ENCODE results near the gene KANK4.

The KANK4 gene

GRCh38 chr1:62336995-62337705 is 17.9 kb upstream of the KANK4 start:
- Histone ChIP-seq H3K4me1 (ENCODE audit: control insufficient read depth, insufficient read depth, low read length) (peaks cover 5% of the 10 kb centered on the region), H3K27ac (ENCODE audit: low read length) (no peak overlapping the region), H3K27me3 (ENCODE audit: control insufficient read depth, insufficient read depth, low read length) (no peaks in the 10 kb centered on the region), H3K4me3 (ENCODE audit: low read length) (no peak overlapping the region), H3K36me3 (ENCODE audit: control insufficient read depth, insufficient read depth, low read length) (no peaks in the 10 kb centered on the region), H3K9me3 (ENCODE audit: control insufficient read depth, insufficient read depth, low read length) (no peaks in the 10 kb centered on the region)
- DNase-seq (ENCODE audit: low read depth, low spot score) = no peak
- no CpG with 5 or more reads among the region's 10 CpGs for WGBS (ENCODE audit: insufficient coverage, insufficient read length)

GRCh38 chr1:62336638-62336994 is 17.4 kb upstream of the KANK4 start:
- Histone ChIP-seq H3K4me1 (ENCODE audit: control insufficient read depth, insufficient read depth, low read length) (peaks cover 5% of the 10 kb centered on the region), H3K36me3 (ENCODE audit: control insufficient read depth, insufficient read depth, low read length) (no peaks in the 10 kb centered on the region), H3K4me3 (ENCODE audit: low read length) (no peak overlapping the region), H3K9me3 (ENCODE audit: control insufficient read depth, insufficient read depth, low read length) (no peaks in the 10 kb centered on the region), H3K27me3 (ENCODE audit: control insufficient read depth, insufficient read depth, low read length) (no peaks in the 10 kb centered on the region), H3K27ac (ENCODE audit: low read length) (no peak overlapping the region)
- no CpG with 5 or more reads among the region's 8 CpGs for WGBS (ENCODE audit: insufficient coverage, insufficient read length)
- DNase-seq (ENCODE audit: low read depth, low spot score) = no peak

DNA sequence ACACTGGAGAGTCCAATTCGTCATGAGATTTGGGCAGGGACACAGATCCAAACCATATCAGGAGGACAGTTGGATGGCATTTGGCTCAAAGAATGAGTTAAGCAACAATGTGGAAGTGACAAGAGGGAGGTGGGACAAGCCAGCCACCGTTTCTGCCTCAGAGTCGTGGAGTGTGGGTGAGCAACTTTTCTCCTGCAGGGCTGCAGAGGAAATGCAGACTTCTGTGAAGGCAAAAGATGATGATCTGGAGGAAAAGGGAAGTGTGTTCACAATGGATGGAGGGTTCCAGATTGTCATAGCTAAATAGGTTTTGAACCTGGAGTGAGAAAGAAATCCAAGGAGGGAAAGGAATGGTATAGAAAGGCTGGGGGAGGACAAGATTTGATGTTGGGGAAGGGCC is 16.4 kb upstream of the KANK4 start:
- H3K4me1 ChIP-seq (ENCODE audit: control insufficient read depth, insufficient read depth, low read length) = peaks cover 5% of the 10 kb centered on the region
- no peaks in the 10 kb centered on the region for H3K36me3 ChIP-seq (ENCODE audit: control insufficient read depth, insufficient read depth, low read length)
- no peaks in the 10 kb centered on the region for H3K27me3 ChIP-seq (ENCODE audit: control insufficient read depth, insufficient read depth, low read length)
- H3K4me3 ChIP-seq (ENCODE audit: low read length) = no peak overlapping the region
- no peak for DNase-seq (ENCODE audit: low read depth, low spot score)
- H3K9me3 ChIP-seq (ENCODE audit: control insufficient read depth, insufficient read depth, low read length) = no peaks in the 10 kb centered on the region
- H3K27ac ChIP-seq (ENCODE audit: low read length) = no peak overlapping the region
- no CpG with 5 or more reads among the region's 3 CpGs for WGBS (ENCODE audit: insufficient coverage, insufficient read length)

- no peaks in the 10 kb centered on the region for H3K9me3 ChIP-seq (ENCODE audit: control insufficient read depth, insufficient read depth, low read length)
- DNase-seq (ENCODE audit: low read depth, low spot score) = no peak
- no peaks in the 10 kb centered on the region for H3K27me3 ChIP-seq (ENCODE audit: control insufficient read depth, insufficient read depth, low read length)
- H3K4me3 ChIP-seq (ENCODE audit: low read length) = no peak overlapping the region
- no CpG with 5 or more reads among the region's 4 CpGs for WGBS (ENCODE audit: insufficient coverage, insufficient read length)
- no peaks in the 10 kb centered on the region for H3K36me3 ChIP-seq (ENCODE audit: control insufficient read depth, insufficient read depth, low read length)
- H3K4me1 ChIP-seq (ENCODE audit: control insufficient read depth, insufficient read depth, low read length) = peaks cover 5% of the 10 kb centered on the region
- no peak overlapping the region for H3K27ac ChIP-seq (ENCODE audit: low read length)
Observed at GRCh38 chr1:62334434-62334985, 15.3 kb upstream of the KANK4 start.

DNA sequence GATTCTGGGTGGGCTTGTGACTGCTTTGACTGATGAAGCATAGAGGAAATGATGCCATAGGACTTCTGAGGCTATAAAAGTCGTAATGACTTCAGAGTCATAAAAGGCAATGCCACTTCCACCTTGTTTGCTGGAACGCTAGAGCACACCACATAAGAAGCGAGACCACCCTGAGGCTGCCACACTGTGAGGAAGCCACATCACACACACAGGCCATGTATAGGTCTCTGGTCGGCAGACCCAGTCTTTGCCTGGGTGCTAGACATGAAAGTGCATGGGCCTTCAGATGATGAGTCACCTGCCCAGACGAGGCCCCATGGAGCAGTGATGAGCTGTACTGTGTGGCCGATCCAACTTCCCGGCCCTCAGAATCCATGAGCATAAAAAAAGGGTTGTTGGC is 14.2 kb upstream of the KANK4 start:
- peaks cover 5% of the 10 kb centered on the region for H3K4me1 ChIP-seq (ENCODE audit: control insufficient read depth, insufficient read depth, low read length)
- no peak overlapping the region for H3K27ac ChIP-seq (ENCODE audit: low read length)
- H3K9me3 ChIP-seq (ENCODE audit: control insufficient read depth, insufficient read depth, low read length) = no peaks in the 10 kb centered on the region
- H3K4me3 ChIP-seq (ENCODE audit: low read length) = no peak overlapping the region
- H3K27me3 ChIP-seq (ENCODE audit: control insufficient read depth, insufficient read depth, low read length) = no peaks in the 10 kb centered on the region
- H3K36me3 ChIP-seq (ENCODE audit: control insufficient read depth, insufficient read depth, low read length) = no peaks in the 10 kb centered on the region
- no peak for DNase-seq (ENCODE audit: low read depth, low spot score)
- no CpG with 5 or more reads among the region's 7 CpGs for WGBS (ENCODE audit: insufficient coverage, insufficient read length)

GRCh38 chr1:62327360-62328055 is 8.3 kb upstream of the KANK4 start:
- no CpG with 5 or more reads among the region's 22 CpGs for WGBS (ENCODE audit: insufficient coverage, insufficient read length)
- no peak overlapping the region for H3K27ac ChIP-seq (ENCODE audit: low read length)
- H3K36me3 ChIP-seq (ENCODE audit: control insufficient read depth, insufficient read depth, low read length) = no peaks in the 10 kb centered on the region
- 0 out of 2 replicates have a peak, but pooled peaks cover 2% of the 10 kb centered on the region for H3K4me1 ChIP-seq (ENCODE audit: control insufficient read depth, insufficient read depth, low read length)
- H3K4me3 ChIP-seq (ENCODE audit: low read length) = no peak overlapping the region
- no peak for DNase-seq (ENCODE audit: low read depth, low spot score)
- no peaks in the 10 kb centered on the region for H3K27me3 ChIP-seq (ENCODE audit: control insufficient read depth, insufficient read depth, low read length)
- no peaks in the 10 kb centered on the region for H3K9me3 ChIP-seq (ENCODE audit: control insufficient read depth, insufficient read depth, low read length)

GRCh38 chr1:62325681-62326080 is 6.4 kb upstream of the KANK4 start:
- no CpG with 5 or more reads among the region's 2 CpGs for WGBS (ENCODE audit: insufficient coverage, insufficient read length)
- 0 out of 2 replicates have a peak, but pooled peaks cover 2% of the 10 kb centered on the region for H3K4me1 ChIP-seq (ENCODE audit: control insufficient read depth, insufficient read depth, low read length)

DNA sequence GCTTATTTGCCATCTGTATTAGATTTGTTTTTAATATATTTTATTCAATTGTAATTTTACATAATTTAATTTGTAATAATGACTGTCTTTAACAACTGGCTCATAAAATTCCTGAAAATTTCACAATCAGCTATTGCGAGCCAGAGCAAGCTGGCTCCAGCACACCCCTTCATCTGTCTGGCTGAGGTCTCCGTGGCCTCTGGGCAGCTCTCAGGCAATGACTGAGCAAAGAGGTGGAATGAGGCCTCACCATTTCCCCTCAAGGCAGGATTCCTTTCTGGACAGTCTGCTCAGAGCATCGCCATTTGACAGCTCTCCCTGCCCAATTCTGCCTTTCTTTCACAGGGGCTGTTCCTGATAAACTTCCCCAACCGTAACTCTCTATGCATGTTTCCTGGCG is 5.8 kb upstream of the KANK4 start:
- Histone ChIP-seq H3K4me3 (ENCODE audit: low read length) (no peak overlapping the region), H3K27ac (ENCODE audit: low read length) (no peak overlapping the region), H3K27me3 (ENCODE audit: control insufficient read depth, insufficient read depth, low read length) (peaks cover under 1% of the 10 kb centered on the region; the same call in 1 of the 2 replicates), H3K9me3 (ENCODE audit: control insufficient read depth, insufficient read depth, low read length) (no peaks in the 10 kb centered on the region), H3K4me1 (ENCODE audit: control insufficient read depth, insufficient read depth, low read length) (0 out of 2 replicates have a peak, but pooled peaks cover 2% of the 10 kb centered on the region), H3K36me3 (ENCODE audit: control insufficient read depth, insufficient read depth, low read length) (no peaks in the 10 kb centered on the region)
- WGBS (ENCODE audit: insufficient coverage, insufficient read length) = no CpG with 5 or more reads among the region's 5 CpGs
- no peak for DNase-seq (ENCODE audit: low read depth, low spot score)

More at GRCh38 chr1:62325681-62326080, 6.4 kb upstream of the KANK4 start:
- no peaks in the 10 kb centered on the region; the same call in 1 of the 2 replicates for H3K27me3 ChIP-seq (ENCODE audit: control insufficient read depth, insufficient read depth, low read length)
- H3K4me3 ChIP-seq (ENCODE audit: low read length) = no peak overlapping the region
- DNase-seq (ENCODE audit: low read depth, low spot score) = no peak
- no peak overlapping the region for H3K27ac ChIP-seq (ENCODE audit: low read length)
- no peaks in the 10 kb centered on the region for H3K9me3 ChIP-seq (ENCODE audit: control insufficient read depth, insufficient read depth, low read length)
- no peaks in the 10 kb centered on the region for H3K36me3 ChIP-seq (ENCODE audit: control insufficient read depth, insufficient read depth, low read length)

DNA sequence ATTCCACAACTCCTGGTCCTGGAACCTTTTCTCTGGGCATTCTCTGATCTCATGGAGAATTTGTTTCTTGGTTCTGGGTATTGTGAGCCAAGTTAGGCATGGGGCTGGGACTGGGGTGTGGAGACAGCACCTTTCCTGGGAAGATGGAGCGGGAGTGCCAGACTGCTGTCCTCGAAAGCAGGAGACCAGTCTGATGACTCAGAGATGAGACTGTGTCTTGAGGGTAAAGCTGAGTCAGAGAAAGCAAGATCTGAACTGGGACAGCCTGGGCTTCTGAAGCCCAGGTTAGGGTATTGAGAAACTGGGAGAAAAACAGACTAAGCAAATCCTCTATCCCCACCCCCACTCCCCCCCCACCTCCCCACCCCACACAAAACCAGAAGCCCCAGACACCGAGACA is 2.2 kb upstream of the KANK4 start:
- no peaks in the 10 kb centered on the region for H3K4me1 ChIP-seq (ENCODE audit: control insufficient read depth, insufficient read depth, low read length)
- H3K4me3 ChIP-seq (ENCODE audit: low read length) = no peak overlapping the region
- H3K27ac ChIP-seq (ENCODE audit: low read length) = no peak overlapping the region
- no peak for DNase-seq (ENCODE audit: low read depth, low spot score)
- no CpG with 5 or more reads among the region's 3 CpGs for WGBS (ENCODE audit: insufficient coverage, insufficient read length)
- H3K9me3 ChIP-seq (ENCODE audit: control insufficient read depth, insufficient read depth, low read length) = no peaks in the 10 kb centered on the region
- no peaks in the 10 kb centered on the region for H3K36me3 ChIP-seq (ENCODE audit: control insufficient read depth, insufficient read depth, low read length)
- H3K27me3 ChIP-seq (ENCODE audit: control insufficient read depth, insufficient read depth, low read length) = peaks cover 30% of the 10 kb centered on the region

- no peaks in the 10 kb centered on the region for H3K36me3 ChIP-seq (ENCODE audit: control insufficient read depth, insufficient read depth, low read length)
- H3K9me3 ChIP-seq (ENCODE audit: control insufficient read depth, insufficient read depth, low read length) = no peaks in the 10 kb centered on the region
- H3K27me3 ChIP-seq (ENCODE audit: control insufficient read depth, insufficient read depth, low read length) = peaks cover 30% of the 10 kb centered on the region
- H3K4me1 ChIP-seq (ENCODE audit: control insufficient read depth, insufficient read depth, low read length) = no peaks in the 10 kb centered on the region
- WGBS (ENCODE audit: insufficient coverage, insufficient read length) = no CpG with 5 or more reads among the region's 27 CpGs
- H3K27ac ChIP-seq (ENCODE audit: low read length) = no peak overlapping the region
- H3K4me3 ChIP-seq (ENCODE audit: low read length) = peak overlapping the region; percentile 56; the same call in 1 of the 2 replicates
- DNase-seq (ENCODE audit: low read depth, low spot score) = no peak
Observed at GRCh38 chr1:62318320-62318755, 896 bp downstream of the KANK4 start.
